ENCODE measurements around the gene AMH.

GRCh38 chr19:2242816-2243215, 6.3 kb upstream of the AMH start:
- no peak for TF ChIP-seq CTCF (IDR thresholded peaks at IDR 0.05)
- no peak for TF ChIP-seq ZFX (IDR thresholded peaks at IDR 0.05; ENCODE audit: borderline replicate concordance)

Measured in 22Rv1 (cell line).